GM12878 (cell line): ENCODE results near the gene AXL. TPM values are rescaled to one million over a fixed set of nuclear protein-coding genes. Genes with fewer than 3 reads are reported as not detected.

Source experiments
- ATAC-seq: fragments of 200-7000 bp; cut with Tn5 transposase; 3 replicates; pipeline ENCODE4 v1.9.1; 2020; ENCODE audit warnings: mild to moderate bottlenecking, moderate library complexity
- BruUV-seq: library from RNA; stranded (reverse); fragments of 400-500 nt; replicated peaks from 2 replicates; lab custom pipeline; 2021; lab: Mats Ljungman, UMichigan
- CTCF ChIA-PET: fragments of 300-600 bp; sonication (Branson Sonifier 250); formaldehyde crosslinking; extraction: SDS; loops from one replicate; lab custom pipeline; 2021; ENCODE audit warnings: inconsistent platforms; lab: Yijun Ruan, JAX
- POLR2A ChIA-PET: fragments of 350-600 bp; formaldehyde crosslinking; extraction: SDS; loops from one replicate; lab custom pipeline; 2021; ENCODE audit warnings: inconsistent platforms; lab: Charles Lee
- RAD21 ChIA-PET: fragments of 300-600 bp; sonication (Branson Sonifier 250); formaldehyde crosslinking; loops from one replicate; lab custom pipeline; 2023; ENCODE audit warnings: antibody characterized with exemption; ENCODE audit not compliant: unreplicated experiment; lab: Charles Lee
- SMC1A ChIA-PET: fragments of 300-600 bp; sonication (Branson Sonifier 250); formaldehyde crosslinking; loops from one replicate; lab custom pipeline; 2023; ENCODE audit not compliant: unreplicated experiment, uncharacterized antibody; lab: Charles Lee
- DNase-seq: peaks from one replicate; pipeline ENCODE4 v3.0.0-alpha.2; 2011; ENCODE audit warnings: low read depth, low spot score
- FAIRE-seq: peaks from 3 replicates; lab custom pipeline; 2011; peaks lifted over from hg19 to GRCh38; lab: Jason Lieb, UNC
- H2AFZ ChIP-seq: 2 replicates; pipeline ENCODE4 v1.6.0; 2011; ENCODE audit warnings: low read depth, low read length, control low read depth; ENCODE audit not compliant: control insufficient read depth
- H3K27ac ChIP-seq: 2 replicates; pipeline ENCODE4 v1.5.1; 2011; ENCODE audit warnings: control low read depth; ENCODE audit not compliant: control insufficient read depth, insufficient read depth
- H3K27me3 ChIP-seq, 2 experiments: replicated peaks in 1 of 2; 2 replicates each; pipeline versions ENCODE4 v1.6.0 to v1.6.1; 2011; ENCODE audit warnings: low read length in 1 of 2; ENCODE audit not compliant: control insufficient read depth in 2 of 2, insufficient read depth in 2 of 2
- H3K36me3 ChIP-seq, 2 experiments: 2 replicates each; pipeline ENCODE4 v1.5.1; 2011; ENCODE audit warnings: low read length in 1 of 2; ENCODE audit not compliant: control insufficient read depth in 2 of 2, insufficient read depth in 2 of 2
- H3K4me1 ChIP-seq: 2 replicates; pipeline ENCODE4 v1.6.1; 2011; ENCODE audit warnings: mild to moderate bottlenecking, low read length, moderate library complexity, mixed read lengths; ENCODE audit not compliant: control insufficient read depth, insufficient read depth
- H3K4me2 ChIP-seq: 2 replicates; pipeline ENCODE4 v1.6.0; 2011; ENCODE audit warnings: control low read depth; ENCODE audit not compliant: control insufficient read depth, insufficient read depth
- H3K4me3 ChIP-seq: fragments of 200-600 bp; sonication (generic); 2 replicates; pipeline ENCODE4 v1.5.1; 2016
- H3K79me2 ChIP-seq: 2 replicates; pipeline ENCODE4 v1.6.0; 2011; ENCODE audit warnings: low read length; ENCODE audit not compliant: control insufficient read depth, insufficient read depth
- H3K9ac ChIP-seq: 2 replicates; pipeline ENCODE4 v1.8.0; 2011; ENCODE audit warnings: low read length, control low read depth, mixed read lengths; ENCODE audit not compliant: control insufficient read depth, insufficient read depth
- H3K9me3 ChIP-seq: replicated peaks from 3 replicates; pipeline ENCODE4 v1.5.1; 2011; ENCODE audit warnings: mild to moderate bottlenecking, low read length; ENCODE audit not compliant: control insufficient read depth, insufficient read depth
- H4K20me1 ChIP-seq: 2 replicates; pipeline ENCODE4 v1.6.0; 2011; ENCODE audit not compliant: control insufficient read depth, insufficient read depth
- BRCA1 ChIP-seq: IDR thresholded peaks from 2 replicates; pipeline ENCODE4 v1.6.1; 2011; ENCODE audit warnings: low read depth, low read length, improper control_type of control experiment
- EED ChIP-seq: sonication (generic); IDR thresholded peaks from 2 replicates; pipeline ENCODE4 v1.6.1; 2016; ENCODE audit warnings: antibody characterized with exemption, low read depth
- IKZF1 ChIP-seq: fragments of 450-650 bp; conservative IDR thresholded peaks from 2 replicates; pipeline ENCODE4 v1.6.1; 2017; ENCODE audit warnings: antibody characterized with exemption, mild to moderate bottlenecking
- JUNB ChIP-seq: IDR thresholded peaks from 2 replicates; pipeline ENCODE4 v1.6.1; 2016; ENCODE audit warnings: antibody characterized with exemption, mild to moderate bottlenecking
- JUND ChIP-seq: IDR thresholded peaks from 2 replicates; pipeline ENCODE4 v1.6.1; 2012; ENCODE audit warnings: low read depth, mild to moderate bottlenecking, low read length, improper control_type of control experiment, moderate library complexity
- KAT2A ChIP-seq: conservative IDR thresholded peaks from 2 replicates; pipeline ENCODE4 v1.6.1; 2011; ENCODE audit warnings: low read depth, low read length; ENCODE audit not compliant: control insufficient read depth
- MTA2 ChIP-seq: fragments of 450-650 bp; IDR thresholded peaks from 2 replicates; pipeline ENCODE4 v1.6.1; 2016; ENCODE audit warnings: low read depth, mild to moderate bottlenecking, moderate library complexity
- MTA3 ChIP-seq: IDR thresholded peaks from 2 replicates; pipeline ENCODE4 v1.6.1; 2012; ENCODE audit warnings: low read length, inconsistent platforms, borderline replicate concordance
- NBN ChIP-seq: fragments of 450-650 bp; IDR thresholded peaks from 2 replicates; pipeline ENCODE4 v1.6.1; 2016
- NFYA ChIP-seq: IDR thresholded peaks from 2 replicates; pipeline ENCODE4 v1.6.1; 2011; ENCODE audit warnings: low read depth, mild to moderate bottlenecking, low read length, improper control_type of control experiment, borderline replicate concordance
- POU2F2 ChIP-seq: IDR thresholded peaks from 3 replicates; pipeline ENCODE4 v1.6.1; 2011; ENCODE audit warnings: low read depth, mild to moderate bottlenecking, low read length, borderline replicate concordance
- RAD21 ChIP-seq: IDR thresholded peaks from 2 replicates; pipeline ENCODE4 v1.6.1; 2011; ENCODE audit warnings: mild to moderate bottlenecking, low read depth, low read length, moderate library complexity; ENCODE audit not compliant: insufficient read depth
- RFX5 ChIP-seq: IDR thresholded peaks from 2 replicates; pipeline ENCODE4 v1.6.1; 2011; ENCODE audit warnings: low read depth, low read length, improper control_type of control experiment
- SIX5 ChIP-seq: IDR thresholded peaks from 2 replicates; pipeline ENCODE4 v1.6.1; 2011; ENCODE audit warnings: mild to moderate bottlenecking, low read depth, low read length, moderate library complexity; ENCODE audit not compliant: severe bottlenecking
- SREBF2 ChIP-seq: IDR thresholded peaks from 2 replicates; pipeline ENCODE4 v1.6.1; 2012; ENCODE audit warnings: mild to moderate bottlenecking, low read length
- SRF ChIP-seq, 2 experiments: IDR thresholded peaks; 2 replicates each; pipeline ENCODE4 v1.6.1; 2011; ENCODE audit warnings: low read depth in 2 of 2, low read length in 2 of 2, mild to moderate bottlenecking in 1 of 2, moderate library complexity in 1 of 2
- ZNF622 ChIP-seq: fragments of 450-650 bp; IDR thresholded peaks from 2 replicates; pipeline ENCODE4 v1.6.1; 2017; ENCODE audit warnings: mild to moderate bottlenecking, inconsistent platforms
- WGBS: methylation state at CpG from one replicate; pipeline ENCODE4 v1.1.6; 2016; ENCODE audit warnings: low lambda C conversion rate; ENCODE audit not compliant: insufficient replicate concordance, insufficient coverage; ENCODE audit errors: missing lambda C conversion rate; 5-methylcytosine and 5-hydroxymethylcytosine counted together
- in situ Hi-C: fragments of 300-500 bp; cut with MboI; formaldehyde crosslinking; loops from 9 replicates; pipeline ENCODE4 v1.14.3; 2018; ENCODE audit warnings: mixed read lengths
- intact Hi-C: fragments of 100-400 bp; cut with micrococcal nuclease; formaldehyde crosslinking; loops from one replicate; pipeline ENCODE4 v1.14.2; 2022; ENCODE audit not compliant: unreplicated experiment
- polyA plus RNA-seq, 11 experiments: library from polyadenylated mRNA; depleted of rRNA in 4 of 11; unstranded in 6 of 11; stranded (reverse) in 5 of 11; fragments of >200 nt; fragmentation: Nextera tagmentation in 4 of 11; fragmentation: Illumina TruSeq in 1 of 11; extraction: Ambion mirVana in 4 of 11; extraction: Trizol in 1 of 11; gene quantifications; 1 replicate in 1 of 11; 2 replicates in 10 of 11; pipeline versions ENCODE4 v1.2.1 to v1.2.3, GENCODE V29; 2011 to 2016; ENCODE audit warnings: inconsistent platforms in 2 of 11, missing spikeins in 2 of 11, low read depth in 1 of 11
- total RNA-seq, 4 experiments: library from RNA; depleted of rRNA in 3 of 4; stranded (reverse); fragments of >200 nt in 3 of 4; fragmentation: Illumina TruSeq in 1 of 4; extraction: Trizol in 1 of 4; gene quantifications; 2 replicates each; pipeline versions ENCODE4 v1.2.1 to v1.2.3, GENCODE V29; 2013 to 2021
- TF ChIP-seq, protein P1 (sequence below): fragments of 450-650 bp; IDR thresholded peaks from 2 replicates; pipeline ENCODE4 v1.6.1; 2017; ENCODE audit warnings: mild to moderate bottlenecking, low read depth, inconsistent platforms; ENCODE audit not compliant: poor library complexity, severe bottlenecking
- TF ChIP-seq, protein P2 (sequence below): fragments of 150-350 bp; IDR thresholded peaks from 2 replicates; pipeline ENCODE4 v1.6.1; 2014; ENCODE audit warnings: mild to moderate bottlenecking, low read depth, low read length

Gene AXL
- total and polyA plus RNA-seq, 10 of the 15 experiments (the other 5 are each of a cell fraction or from before 2014, with no cell fraction given), result under 0.01 to 0.33 (median 0.07) TPM; not detected in 4

DNA sequence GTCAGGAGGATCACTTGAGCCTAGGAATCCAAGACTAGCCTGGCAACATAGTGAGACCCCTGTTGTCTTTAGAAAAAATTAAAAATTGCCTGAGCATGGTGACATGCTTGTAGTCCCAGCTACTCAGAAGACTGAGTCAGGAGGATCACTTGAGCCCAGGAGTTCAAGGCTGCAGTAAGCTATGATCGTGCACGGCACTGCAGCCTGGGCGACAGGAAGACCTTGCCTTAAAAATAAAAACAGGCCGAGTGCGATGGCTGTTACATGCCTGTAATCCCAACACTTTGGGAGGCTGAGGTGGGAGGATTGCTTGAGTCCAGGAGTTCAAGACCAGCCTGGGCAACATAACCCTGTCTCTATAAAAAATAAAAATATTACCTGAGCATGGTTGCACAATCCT lies 50.5 kb downstream of the AXL start:
- in situ Hi-C loops, result no loop called here
- intact Hi-C loops, result no loop called here
- SMC1A ChIA-PET, result interaction anchor here (1.2 kb wide), 1 partner anchor 34 kb away, joined by 4 read pairs; no protein-coding TSS in a partner anchor
- POLR2A ChIA-PET, result interaction anchor here (0.6 to 0.7 kb wide), 2 partner anchors 34 to 170 kb away, joined by 3 to 7 read pairs; partner anchors contain the start of gene DMAC2
- H3K79me2 ChIP-seq, result peaks cover 52% of the 10 kb centered on the region
- H3K27me3 ChIP-seq, result no peaks in the 10 kb centered on the region
- no peak overlapping the region for H3K27ac ChIP-seq
- TF ChIP-seq IKZF1, result no peak
- no peak for TF ChIP-seq JUND
- no peak for TF ChIP-seq RFX5
- TF ChIP-seq NBN, result no peak
- TF ChIP-seq, protein P1, sequence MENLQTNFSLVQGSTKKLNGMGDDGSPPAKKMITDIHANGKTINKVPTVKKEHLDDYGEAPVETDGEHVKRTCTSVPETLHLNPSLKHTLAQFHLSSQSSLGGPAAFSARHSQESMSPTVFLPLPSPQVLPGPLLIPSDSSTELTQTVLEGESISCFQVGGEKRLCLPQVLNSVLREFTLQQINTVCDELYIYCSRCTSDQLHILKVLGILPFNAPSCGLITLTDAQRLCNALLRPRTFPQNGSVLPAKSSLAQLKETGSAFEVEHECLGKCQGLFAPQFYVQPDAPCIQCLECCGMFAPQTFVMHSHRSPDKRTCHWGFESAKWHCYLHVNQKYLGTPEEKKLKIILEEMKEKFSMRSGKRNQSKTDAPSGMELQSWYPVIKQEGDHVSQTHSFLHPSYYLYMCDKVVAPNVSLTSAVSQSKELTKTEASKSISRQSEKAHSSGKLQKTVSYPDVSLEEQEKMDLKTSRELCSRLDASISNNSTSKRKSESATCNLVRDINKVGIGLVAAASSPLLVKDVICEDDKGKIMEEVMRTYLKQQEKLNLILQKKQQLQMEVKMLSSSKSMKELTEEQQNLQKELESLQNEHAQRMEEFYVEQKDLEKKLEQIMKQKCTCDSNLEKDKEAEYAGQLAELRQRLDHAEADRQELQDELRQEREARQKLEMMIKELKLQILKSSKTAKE, result no peak
- TF ChIP-seq, protein P2, sequence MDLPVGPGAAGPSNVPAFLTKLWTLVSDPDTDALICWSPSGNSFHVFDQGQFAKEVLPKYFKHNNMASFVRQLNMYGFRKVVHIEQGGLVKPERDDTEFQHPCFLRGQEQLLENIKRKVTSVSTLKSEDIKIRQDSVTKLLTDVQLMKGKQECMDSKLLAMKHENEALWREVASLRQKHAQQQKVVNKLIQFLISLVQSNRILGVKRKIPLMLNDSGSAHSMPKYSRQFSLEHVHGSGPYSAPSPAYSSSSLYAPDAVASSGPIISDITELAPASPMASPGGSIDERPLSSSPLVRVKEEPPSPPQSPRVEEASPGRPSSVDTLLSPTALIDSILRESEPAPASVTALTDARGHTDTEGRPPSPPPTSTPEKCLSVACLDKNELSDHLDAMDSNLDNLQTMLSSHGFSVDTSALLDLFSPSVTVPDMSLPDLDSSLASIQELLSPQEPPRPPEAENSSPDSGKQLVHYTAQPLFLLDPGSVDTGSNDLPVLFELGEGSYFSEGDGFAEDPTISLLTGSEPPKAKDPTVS, result no peak
- TF ChIP-seq BRCA1, result no peak
- no peak for TF ChIP-seq SRF (IDR thresholded peaks at IDR 0.05; ENCODE audit: low read depth in 2 of 2, low read length in 2 of 2)
- TF ChIP-seq RAD21, result no peak
- TF ChIP-seq MTA3, result no peak
- TF ChIP-seq ZNF622, result no peak
- TF ChIP-seq EED, result no peak
- no peak for TF ChIP-seq MTA2
- no peak for TF ChIP-seq NFYA
- no peak for TF ChIP-seq KAT2A
- TF ChIP-seq SIX5, result no peak
- TF ChIP-seq JUNB, result no peak
- no peak for TF ChIP-seq SREBF2
- no peak for TF ChIP-seq POU2F2
- H3K9me3 ChIP-seq, result no peaks in the 10 kb centered on the region
- no peak overlapping the region for H3K4me3 ChIP-seq
- no peak for ATAC-seq
- no peak for DNase-seq
- no peak overlapping the region for H2AFZ ChIP-seq
- H3K36me3 ChIP-seq, result peaks cover 39 to 40% of the 10 kb centered on the region in 2 experiments
- RAD21 ChIA-PET, result no interaction called here
- no peaks in the 10 kb centered on the region for H4K20me1 ChIP-seq
- no peak overlapping the region for H3K4me2 ChIP-seq
- no peak for FAIRE-seq
- 100% methylated on average over 5 of the region's 5 CpGs for WGBS
- no peak overlapping the region for H3K9ac ChIP-seq
- no TSS peak for BruUV-seq
- CTCF ChIA-PET, result interaction anchor here (0.6 to 0.8 kb wide), 3 partner anchors 28 to 484 kb away, joined by 3 to 4 read pairs (median 3); no protein-coding TSS in a partner anchor
- H3K4me1 ChIP-seq, result no peaks in the 10 kb centered on the region
